Renal cortical epithelial cell (primary cell): ENCODE data around the gene RERE. TPM values are rescaled to one million over a fixed set of nuclear protein-coding genes. Genes with fewer than 3 reads are reported as not detected.
"Not testable (repeated sequence)": the region's sequence is repeated elsewhere in the genome, so short reads cannot be mapped to it uniquely, and the experiment has no call there.

Source experiments
- DNase-seq: peaks from one replicate; pipeline ENCODE4 v3.0.0-alpha.2; 2011; ENCODE audit warnings: low read depth
- total RNA-seq: library from RNA; depleted of rRNA; stranded (reverse); fragments of >200 nt; gene quantifications from 2 replicates; pipeline ENCODE4 v1.2.3, GENCODE V29; 2014

The RERE gene
- total RNA-seq, 1 donor from 2014 or later = 57.8 TPM

DNA sequence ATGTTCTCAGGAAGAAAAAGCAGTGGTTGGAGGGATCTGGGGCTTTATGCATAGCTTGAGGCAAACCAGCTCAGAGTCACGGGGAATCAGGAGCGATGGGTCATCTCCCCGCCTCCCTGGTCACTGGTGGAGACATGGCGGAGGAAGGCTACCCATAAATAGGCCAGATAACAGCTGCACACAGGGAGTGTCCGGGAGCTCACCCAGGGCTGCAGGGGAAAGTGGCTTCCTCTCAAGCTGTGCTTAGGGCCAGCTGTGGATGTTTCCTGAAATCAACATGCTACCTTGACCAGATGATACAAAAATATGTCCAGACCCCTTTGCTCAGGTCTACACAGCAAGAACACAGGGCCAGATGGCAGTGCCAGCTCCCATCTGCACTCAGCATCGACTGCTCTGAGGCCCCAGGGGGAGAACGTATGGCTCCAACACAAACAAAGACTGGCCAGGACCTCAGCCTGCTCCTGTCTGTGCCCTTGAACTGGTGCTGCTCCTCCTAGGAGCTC is 27.1 kb upstream of the RERE start:
- no peak for DNase-seq

DNA sequence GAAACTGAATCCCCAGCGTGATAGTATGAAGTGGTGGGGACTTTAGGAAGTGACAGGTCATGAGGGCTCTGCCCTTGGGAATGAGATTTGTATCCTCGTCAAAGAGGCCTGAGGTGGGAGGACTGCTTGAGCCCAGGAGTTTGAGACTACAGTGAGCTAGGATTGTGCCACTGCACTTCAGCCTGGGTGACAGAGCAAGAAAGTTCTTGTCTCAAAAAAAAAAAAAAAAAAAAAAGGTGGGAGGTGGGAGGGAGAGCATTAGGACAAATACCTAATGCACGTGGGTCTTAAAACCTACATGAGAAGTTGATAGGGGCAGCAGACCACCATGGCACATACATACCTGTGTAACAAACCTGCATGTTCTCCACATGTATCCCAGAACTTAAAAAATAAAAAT is 24.0 kb upstream of the RERE start:
- DNase-seq = no peak

DNA sequence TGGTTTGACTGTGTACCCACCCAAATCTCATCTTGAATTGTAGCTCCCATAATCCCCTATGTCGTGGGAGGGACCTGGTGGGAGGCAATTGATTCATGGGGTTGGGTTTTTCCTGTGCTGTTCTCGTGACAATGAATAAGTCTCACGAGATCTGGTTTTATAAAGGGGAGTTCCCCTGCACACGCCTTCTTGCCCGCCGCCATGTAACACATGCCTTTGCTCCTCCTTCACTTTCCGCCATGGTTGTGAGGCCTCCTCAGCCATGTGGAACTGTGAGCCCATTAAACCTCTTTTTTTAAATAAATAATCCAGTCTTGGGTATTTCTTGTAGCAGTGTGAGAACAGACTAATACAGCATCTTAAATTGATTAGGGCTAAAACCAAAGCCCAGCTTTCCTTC is 22.6 kb upstream of the RERE start:
- no peak for DNase-seq

DNA sequence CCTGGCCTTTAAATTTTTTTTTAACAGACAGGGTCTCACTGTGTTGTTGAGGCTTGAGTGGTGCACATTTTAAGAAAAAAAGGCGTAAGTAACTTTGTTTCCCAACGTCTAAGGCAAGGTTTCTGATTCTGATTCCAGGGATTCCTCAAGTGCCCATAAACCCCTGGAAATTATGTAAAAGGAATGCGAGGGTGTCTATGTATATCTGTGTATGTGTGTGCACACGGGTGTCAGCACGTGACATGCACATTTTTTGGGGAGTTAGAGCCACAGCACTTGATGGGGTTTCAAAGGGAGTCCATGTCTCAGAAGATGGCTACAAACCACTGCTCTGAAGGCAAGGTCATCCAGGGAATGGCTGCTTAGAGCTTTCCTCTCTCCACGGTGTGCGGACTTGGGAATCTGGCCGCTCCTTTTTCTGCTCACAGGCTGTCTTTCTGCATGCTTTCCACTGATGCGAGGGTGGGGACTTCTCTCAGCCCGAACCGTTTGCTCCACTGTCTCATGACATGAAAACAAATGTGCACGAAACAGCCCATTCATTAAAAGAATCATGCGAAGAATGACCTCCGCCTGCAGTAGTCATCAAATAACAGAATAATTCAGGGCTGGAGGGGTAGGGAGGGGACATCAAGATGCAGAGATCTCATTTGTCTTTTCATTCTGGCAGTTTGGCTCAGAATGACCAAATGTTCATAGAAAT is 18.7 kb upstream of the RERE start:
- no peak for DNase-seq

DNA sequence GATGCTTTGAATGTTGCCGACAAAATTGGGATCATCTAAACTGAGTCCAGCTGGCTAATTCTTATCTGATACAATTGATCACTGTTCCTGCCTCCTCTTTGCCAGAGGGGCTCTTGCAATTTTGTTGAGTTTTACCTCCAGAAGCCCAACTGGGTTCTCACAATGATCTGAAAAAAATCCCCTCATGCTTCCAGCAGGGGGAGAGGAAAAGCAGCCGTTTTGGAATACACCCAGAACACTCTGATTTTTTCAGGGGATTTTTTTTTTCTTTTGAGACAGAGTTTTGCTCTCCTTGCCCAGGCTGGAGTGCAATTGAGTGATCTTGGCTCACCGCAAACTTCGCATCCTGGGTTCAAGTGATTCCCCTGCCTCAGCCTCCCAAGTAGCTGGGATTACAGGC is 13.9 kb upstream of the RERE start:
- DNase-seq = no peak

DNA sequence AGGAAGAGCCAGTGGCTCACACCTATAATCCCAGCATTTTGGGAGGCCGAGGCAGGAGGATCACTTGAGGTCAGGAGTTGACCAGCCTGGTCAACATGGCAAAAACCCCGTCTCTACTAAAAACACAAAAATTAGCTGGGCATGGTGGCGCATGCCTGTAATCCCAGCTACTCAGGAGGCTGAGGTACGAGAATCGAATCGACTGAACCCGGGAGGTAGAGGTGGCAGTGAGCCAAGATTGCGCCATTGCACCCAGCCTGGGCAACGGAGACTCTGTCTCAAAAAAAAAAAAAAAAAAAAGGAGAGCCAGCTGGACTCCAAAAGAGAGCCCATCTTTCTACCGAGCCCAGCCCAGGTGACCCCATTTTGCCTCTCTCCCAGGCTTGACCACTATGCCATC is 13.3 kb upstream of the RERE start:
- not testable (repeated sequence) for DNase-seq

DNA sequence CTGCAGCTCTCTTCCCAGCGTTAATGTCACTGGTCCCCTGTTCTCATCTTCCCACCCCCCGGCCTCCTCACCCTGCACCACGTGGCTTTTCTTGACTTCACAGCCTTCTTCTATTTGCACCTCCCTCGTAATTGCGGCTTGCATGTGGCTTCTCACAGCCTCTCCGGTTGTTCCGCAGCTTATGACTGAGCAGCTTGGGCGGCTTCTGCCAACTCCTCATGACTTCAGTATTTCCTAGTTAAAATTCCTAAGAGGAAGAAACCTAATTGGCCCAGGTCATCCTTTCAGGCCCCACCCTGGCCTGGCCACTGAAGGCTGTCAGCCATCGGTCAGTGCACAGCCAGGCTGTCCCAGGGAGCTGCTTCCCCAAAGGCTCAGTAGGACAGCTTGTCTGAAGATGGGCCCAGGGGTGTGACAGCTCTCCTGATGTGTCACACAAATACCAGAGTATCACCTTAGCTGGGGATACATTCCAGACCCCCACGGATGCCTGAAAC is 8.6 kb upstream of the RERE start:
- peak; percentile 42 for DNase-seq

DNA sequence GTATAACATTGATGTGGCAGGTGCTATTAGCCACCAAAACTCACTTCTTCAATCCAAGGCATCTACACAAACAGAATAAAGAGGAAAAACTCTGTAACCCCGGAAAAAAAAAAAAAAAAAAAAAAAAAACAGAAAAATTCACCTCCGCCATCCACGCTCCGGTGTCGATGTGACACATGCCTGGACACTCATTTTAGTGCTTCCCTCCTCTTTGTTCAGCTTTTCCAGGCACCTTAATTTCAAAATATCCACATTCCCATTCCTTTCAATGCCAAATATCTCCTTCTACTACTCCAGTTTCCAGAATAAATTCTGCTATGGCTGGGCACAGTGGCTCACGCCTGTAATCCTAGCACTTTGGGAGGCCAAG is 5.8 kb upstream of the RERE start:
- DNase-seq = no peak

DNA sequence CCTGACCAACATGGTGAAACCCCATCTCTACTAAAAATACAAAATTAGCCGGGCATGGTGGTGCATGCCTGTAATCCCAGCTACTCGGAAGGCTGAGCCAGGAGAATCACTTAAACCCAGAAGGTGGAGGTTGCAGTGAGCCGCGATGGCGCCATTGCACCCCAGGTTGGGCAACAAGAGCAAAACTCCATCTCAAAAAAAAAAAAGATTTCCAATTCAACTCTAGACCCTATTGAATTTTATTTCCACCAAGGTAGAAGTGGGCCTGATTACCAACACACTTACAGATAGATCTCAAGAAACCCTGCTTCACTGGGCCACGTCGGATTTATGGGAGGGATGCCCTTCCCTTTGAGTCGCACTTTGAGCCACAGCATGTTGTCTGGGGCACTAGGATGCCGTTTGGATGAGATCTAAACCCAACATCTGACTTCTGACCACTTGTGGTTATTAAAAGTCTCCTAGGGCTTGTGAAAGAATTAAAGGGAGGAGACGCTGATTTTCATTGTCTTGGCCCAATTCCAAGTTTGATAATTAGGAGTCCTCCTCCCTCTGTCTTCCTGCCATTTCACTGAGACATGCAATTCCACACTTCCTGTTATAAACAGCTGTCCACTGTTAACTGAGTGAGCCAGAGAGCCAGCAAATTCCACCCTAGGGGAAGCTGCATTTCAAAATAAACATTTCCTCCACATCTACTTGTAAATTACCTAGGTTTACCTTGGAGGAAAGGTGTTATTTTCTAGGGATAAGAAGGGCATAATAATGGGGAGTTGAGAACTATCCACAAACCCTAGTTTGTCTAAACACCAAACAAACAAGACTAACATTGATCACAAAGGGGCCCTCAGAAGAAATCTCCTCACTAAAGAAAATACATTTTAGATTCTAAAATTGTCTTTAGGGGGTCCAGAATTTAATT is 5.2 kb upstream of the RERE start:
- peak; percentile 92 for DNase-seq

DNA sequence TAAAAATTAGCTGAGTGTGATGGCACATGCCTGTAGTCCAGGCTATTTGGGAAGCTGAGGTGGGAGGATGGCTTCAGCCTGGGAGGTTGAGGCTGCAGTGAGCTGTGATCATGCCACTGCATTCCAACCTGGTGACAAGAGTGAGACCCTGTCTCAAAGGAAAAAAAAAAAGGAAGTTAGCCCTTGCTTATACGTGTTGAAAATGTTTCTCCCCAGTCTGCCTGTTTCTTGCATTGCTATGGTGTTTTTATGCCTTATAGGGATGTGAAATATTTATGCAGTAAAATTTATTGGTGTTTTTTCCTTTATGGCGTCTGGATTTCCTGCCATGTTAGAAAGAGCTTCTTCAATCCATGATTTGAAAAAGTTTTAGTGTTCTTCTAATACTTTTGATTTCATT is 3.6 kb upstream of the RERE start:
- DNase-seq = no peak

DNA sequence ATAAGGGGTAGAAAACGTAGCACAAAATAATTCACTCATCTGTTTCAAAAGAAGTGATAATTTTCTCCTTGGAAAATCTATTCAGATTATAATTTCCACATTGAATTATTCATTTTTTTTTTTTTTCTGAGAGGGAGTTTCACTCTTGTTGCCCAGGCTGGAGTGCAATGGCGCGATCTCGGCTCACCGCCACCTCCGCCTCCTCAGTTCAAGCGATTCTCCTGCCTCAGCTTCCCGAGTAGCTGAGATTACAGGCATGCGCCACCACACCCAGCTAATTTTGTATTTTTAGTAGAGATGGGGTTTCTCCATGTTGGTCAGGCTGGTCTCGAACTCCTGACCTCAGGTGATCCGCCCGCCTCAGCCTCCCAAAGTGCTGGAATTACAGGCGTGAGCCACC is 1.3 kb upstream of the RERE start:
- DNase-seq = not testable (repeated sequence)

DNA sequence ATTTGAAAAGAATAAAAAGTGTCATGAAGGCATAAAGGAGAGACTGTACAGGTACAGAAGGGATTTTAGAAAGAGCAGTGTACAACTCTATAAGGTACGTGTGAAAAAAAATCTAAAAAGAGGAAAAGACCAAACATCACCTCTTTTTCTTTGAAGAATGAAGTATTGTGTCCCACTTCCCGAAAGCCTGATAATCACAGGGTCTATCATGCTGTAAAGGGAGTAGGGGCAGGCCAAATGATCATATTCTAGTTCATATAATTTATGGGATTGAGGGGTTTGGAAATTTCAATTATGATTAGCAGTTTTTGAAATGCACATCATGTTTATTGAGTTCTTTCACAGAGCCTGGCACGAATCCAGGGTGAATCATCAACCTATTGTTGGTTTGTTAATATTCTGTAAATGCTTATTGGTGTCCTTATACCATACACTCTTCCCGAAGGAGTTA is 910 bp upstream of the RERE start:
- peak; percentile 83 for DNase-seq

DNA sequence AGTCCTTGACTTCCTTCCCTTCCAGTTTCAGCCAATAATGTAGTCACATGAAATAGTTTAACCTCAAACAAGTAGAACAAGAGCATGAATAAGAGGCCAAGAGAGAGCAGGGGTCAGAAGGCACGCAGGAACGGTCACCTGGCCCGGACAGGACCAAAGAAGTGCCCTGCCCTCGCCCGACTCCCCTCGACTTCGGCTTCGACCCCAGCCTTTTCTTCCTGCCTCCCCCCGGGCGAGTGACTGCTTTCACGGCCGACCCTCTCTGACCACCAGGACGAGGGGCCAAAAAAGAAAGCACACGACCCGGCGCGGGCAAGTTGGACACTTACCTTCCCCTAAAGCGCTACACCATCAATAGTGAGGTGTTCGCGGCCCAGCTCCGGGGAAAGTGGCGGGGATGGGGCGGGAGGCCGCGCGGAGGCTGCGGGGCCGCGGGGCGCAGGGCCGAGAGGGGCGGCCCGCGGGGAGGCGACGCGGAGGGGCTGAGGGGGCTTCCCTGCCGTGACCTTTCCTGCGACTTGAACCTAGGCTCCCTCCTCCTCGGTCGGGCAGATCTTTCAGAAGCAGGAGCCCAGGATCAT is 519 bp downstream of the RERE start:
- peak; percentile 41 for DNase-seq

DNA sequence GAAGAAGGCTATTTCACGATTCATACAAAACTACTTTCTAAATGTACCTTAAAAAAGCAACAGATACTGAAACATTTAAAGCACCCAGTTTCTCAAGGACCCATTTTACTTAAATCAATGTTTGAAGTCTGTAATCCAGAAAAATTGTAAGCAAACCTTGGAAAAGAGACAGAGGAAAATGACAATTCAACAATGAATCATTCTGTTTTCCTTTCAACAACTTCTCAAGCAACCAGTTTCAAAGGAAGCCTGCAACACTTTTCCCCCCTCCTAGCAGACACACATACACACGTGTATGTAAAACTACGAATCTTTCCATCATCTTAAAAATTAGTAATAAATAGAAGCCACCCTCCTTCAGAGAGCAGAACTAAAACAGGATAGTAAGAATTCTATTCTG is 1.2 kb downstream of the RERE start:
- peak; percentile 62 for DNase-seq

DNA sequence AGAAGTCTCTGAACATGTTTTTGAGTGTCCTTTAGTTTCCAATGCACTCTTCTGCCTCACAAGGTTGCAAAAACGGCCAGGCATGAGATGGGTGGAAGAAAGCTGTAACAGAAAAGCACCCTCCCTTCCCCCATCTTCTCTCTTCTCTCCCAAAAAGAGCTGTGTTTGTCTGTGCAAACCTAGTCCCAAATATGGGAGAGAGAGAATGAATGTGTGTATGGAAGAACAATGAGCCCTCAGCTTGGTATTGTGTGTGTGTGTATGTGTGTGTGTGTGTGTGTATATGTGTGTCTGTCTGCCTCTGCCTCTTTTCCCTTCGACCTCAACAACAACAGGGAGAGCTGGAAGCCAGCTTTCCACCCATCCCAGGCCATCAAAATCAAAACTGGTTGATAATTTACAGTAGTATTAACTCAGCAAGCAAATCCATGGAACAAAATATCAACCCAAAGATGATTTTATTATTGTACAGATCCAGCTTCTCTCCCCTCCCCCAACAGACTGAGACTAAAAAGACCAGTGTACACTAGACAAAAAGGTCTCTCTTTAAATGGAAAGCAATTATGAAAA is 1.8 kb downstream of the RERE start:
- DNase-seq = peak; percentile 31

DNA sequence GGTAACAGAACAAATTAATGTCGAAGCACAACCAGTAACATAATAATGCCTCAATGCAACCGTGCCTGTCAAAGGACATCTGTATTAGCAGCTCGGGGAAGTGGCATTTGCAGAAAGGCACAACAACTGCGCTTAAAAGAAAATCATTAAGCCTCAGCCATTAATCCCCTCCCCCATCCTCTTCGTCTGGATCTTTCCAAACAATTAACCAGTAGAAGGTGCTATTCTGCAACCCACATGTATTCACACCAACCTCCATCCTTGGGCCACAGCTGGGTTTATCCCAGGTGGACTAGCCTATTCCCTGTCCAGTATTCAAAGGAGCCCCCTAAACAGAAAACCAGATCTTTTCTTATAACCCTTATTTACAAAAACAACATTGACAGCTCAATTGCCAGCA is 2.6 kb downstream of the RERE start:
- peak; percentile 73 for DNase-seq

DNA sequence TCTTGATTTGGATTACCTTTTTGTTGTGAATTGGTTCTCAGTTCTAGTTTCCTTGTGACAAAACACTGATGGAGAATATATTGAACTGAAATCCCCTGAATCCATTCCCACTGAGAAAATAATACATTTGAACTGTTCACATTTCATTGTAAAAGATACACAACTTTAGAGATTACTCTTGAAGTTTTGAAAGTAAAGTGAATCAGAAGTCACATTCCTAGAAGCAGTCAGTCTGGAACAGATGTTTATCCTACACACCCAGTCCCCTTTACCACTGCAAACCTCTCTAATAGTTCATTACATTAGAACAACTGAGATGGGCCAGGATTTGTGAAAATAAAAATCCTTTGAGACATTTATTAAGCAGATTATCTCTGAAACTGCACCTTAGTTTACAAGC is 3.4 kb downstream of the RERE start:
- DNase-seq = peak; percentile 43

DNA sequence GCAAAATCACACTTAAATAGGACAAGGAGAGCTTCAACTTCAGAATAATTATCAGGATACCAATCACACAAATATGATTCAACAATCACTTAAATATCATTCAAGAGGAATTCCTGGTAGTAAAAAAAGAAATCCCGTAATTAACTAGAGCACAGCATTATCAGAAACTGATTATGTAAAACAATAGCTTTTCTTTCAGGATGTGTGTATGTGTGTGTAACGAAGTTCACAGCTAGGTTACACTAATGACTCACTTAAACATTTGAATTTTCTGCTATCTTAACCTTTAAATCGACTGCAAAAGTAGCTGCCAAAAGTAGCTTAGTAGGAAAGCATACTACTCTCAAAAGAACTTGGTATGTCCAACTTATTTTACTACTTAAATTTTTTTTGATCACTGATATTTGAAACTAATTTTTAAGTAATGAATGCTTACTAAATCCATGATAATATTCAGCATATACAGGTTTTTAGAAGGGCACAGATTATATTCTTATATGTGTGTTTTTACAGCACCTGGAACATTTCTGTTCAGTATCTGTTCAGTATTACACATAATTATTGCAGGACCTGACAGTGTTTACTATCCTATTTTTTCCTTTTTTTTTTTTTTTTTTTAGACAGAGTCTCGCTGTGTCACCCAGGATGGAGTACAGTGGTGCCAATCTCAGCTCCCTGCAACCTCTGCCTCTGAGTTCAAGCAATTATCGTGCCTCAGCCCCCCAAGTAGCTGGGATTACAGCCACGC is 4.2 kb downstream of the RERE start:
- peak; percentile 69 for DNase-seq

DNA sequence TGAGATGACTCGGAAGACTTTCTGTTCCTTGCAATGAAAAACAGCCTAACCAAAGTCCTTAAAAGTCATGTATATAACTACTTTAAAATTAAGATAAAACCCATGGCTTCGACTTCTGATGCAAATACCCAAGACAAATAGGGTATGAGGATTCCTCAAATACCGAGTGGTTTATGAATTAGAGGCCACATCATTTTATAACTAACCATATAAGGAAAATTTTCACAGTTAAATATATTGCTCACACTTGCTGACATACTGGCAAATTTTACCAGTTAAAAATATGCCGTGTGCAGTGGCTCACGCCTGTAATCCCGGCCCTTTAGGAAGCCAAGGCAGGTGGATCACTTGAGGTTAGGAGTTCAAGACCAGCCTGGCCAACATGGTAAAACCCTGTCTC is 5.4 kb downstream of the RERE start:
- DNase-seq = no peak

DNA sequence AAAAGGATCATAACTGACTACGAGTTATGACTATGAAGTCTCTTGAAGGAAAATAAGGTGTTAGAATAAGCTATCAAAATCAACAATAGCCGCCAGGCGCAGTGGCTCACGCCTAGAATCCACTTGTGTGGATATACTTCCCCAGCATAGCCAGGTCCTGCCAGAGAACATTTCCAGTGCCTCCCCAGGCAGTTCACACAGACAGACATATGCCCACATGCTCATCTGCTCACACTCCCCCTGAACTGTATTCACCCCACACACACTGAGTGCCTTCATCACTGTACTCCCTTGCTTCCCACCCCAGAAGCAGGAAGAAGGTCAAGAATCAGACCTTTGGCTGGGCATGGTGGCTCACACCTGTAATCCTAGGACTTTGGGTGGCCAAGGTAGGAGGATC is 6.5 kb downstream of the RERE start:
- DNase-seq = no peak

DNA sequence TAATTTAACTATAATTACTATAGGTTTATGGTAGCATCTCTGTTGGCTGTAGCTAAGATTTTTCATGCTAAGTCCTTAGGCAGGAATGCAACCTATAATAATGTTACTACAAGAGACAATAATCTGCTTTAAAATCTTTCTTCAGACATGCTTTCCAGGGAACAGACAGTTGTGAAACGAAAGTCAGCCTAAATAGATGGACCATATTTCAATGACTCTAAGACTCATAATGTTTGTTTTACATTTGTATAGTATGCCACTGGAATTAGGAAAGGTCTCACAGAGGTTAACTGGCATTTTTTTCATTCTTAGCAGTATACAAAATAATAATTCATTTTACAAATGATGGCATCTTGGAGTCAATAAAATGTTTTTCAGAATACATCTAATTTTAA is 8.1 kb downstream of the RERE start:
- no peak for DNase-seq
